ENCODE data around the gene ATP2B2. TPM values are rescaled to one million over a fixed set of nuclear protein-coding genes. Genes with fewer than 3 reads are reported as not detected.

ATP2B2 gene
- total and polyA plus RNA-seq, 2 donors from 2014 or later, result 0.19 to 0.22 TPM

- Histone ChIP-seq H3K9ac (ENCODE audit: low read length in 3 of 3) (no peak overlapping the region), H3K27ac (ENCODE audit: low read depth in 2 of 2, low read length in 2 of 2) (no peak overlapping the region), H3K9me3 (ENCODE audit: control insufficient read depth in 2 of 3, insufficient read depth in 1 of 3, low read length in 3 of 3) (no peaks in the 10 kb centered on the region), H3K4me1 (ENCODE audit: control insufficient read depth in 2 of 3, insufficient read depth in 2 of 3, low read depth in 1 of 3, low read length in 3 of 3) (peaks cover 0 to 6% (median 0%) of the 10 kb centered on the region in 3 donors), H3K36me3 (ENCODE audit: control insufficient read depth in 2 of 3, insufficient read depth in 3 of 3, low read length in 3 of 3) (peaks cover 6 to 38% (median 27%) of the 10 kb centered on the region in 3 donors), H3K4me3 (ENCODE audit: low read length in 3 of 3) (no peak overlapping the region), H3K27me3 (ENCODE audit: control insufficient read depth, insufficient read depth, low read length) (no peaks in the 10 kb centered on the region)
- no peak for DNase-seq
- TF ChIP-seq CTCF (IDR thresholded peaks at IDR 0.05; ENCODE audit: borderline replicate concordance, extremely low read depth, insufficient read depth), result no peak
- intact Hi-C loops (cut with DNase I), result no loop called here
- FAIRE-seq, result no peak
These were observed 225.8 kb downstream of the ATP2B2 start for GRCh38 chr3:10279384-10280176.

- no peak for DNase-seq
- H3K36me3 ChIP-seq (ENCODE audit: control insufficient read depth in 2 of 3, insufficient read depth in 3 of 3, low read length in 3 of 3), result peaks cover 6 to 38% (median 27%) of the 10 kb centered on the region in 3 donors
- H3K9ac ChIP-seq (ENCODE audit: low read length in 3 of 3), result no peak overlapping the region
- peaks cover 0 to 5% (median 0%) of the 10 kb centered on the region in 3 donors for H3K4me1 ChIP-seq (ENCODE audit: control insufficient read depth in 2 of 3, insufficient read depth in 2 of 3, low read depth in 1 of 3, low read length in 3 of 3)
- TF ChIP-seq CTCF (IDR thresholded peaks at IDR 0.05; ENCODE audit: borderline replicate concordance, extremely low read depth, insufficient read depth), result no peak
- no peak overlapping the region for H3K27ac ChIP-seq (ENCODE audit: low read depth in 2 of 2, low read length in 2 of 2)
- intact Hi-C loops (cut with DNase I), result no loop called here
- H3K9me3 ChIP-seq (ENCODE audit: control insufficient read depth in 2 of 3, insufficient read depth in 1 of 3, low read length in 3 of 3), result no peaks in the 10 kb centered on the region
- no peak for FAIRE-seq
- H3K27me3 ChIP-seq (ENCODE audit: control insufficient read depth, insufficient read depth, low read length), result no peaks in the 10 kb centered on the region
- no peak overlapping the region for H3K4me3 ChIP-seq (ENCODE audit: low read length in 3 of 3)
These were observed 226.9 kb downstream of the ATP2B2 start for GRCh38 chr3:10278501-10278900.

GRCh38 chr3:10277115-10277625 lies 228.2 kb downstream of the ATP2B2 start:
- Histone ChIP-seq H3K9me3 (ENCODE audit: control insufficient read depth in 2 of 3, insufficient read depth in 1 of 3, low read length in 3 of 3) (no peaks in the 10 kb centered on the region), H3K4me3 (ENCODE audit: low read length in 3 of 3) (no peak overlapping the region), H3K9ac (ENCODE audit: low read length in 3 of 3) (no peak overlapping the region), H3K27ac (ENCODE audit: low read depth in 2 of 2, low read length in 2 of 2) (no peak overlapping the region), H3K4me1 (ENCODE audit: control insufficient read depth in 2 of 3, insufficient read depth in 2 of 3, low read depth in 1 of 3, low read length in 3 of 3) (peaks cover 0 to 7% (median 5%) of the 10 kb centered on the region in 3 donors), H3K36me3 (ENCODE audit: control insufficient read depth in 2 of 3, insufficient read depth in 3 of 3, low read length in 3 of 3) (peaks cover 6 to 38% (median 27%) of the 10 kb centered on the region in 3 donors), H3K27me3 (ENCODE audit: control insufficient read depth, insufficient read depth, low read length) (no peaks in the 10 kb centered on the region)
- DNase-seq (no peak), FAIRE-seq (no peak)
- intact Hi-C loops (cut with DNase I), result no loop called here
- TF ChIP-seq CTCF (IDR thresholded peaks at IDR 0.05; ENCODE audit: borderline replicate concordance, extremely low read depth, insufficient read depth), result no peak

All from kidney (tissue), 14 donors.